ENCODE results near the gene MAP4K4. TPM values are rescaled to one million over a fixed set of nuclear protein-coding genes. Genes with fewer than 3 reads are reported as not detected.

Gene MAP4K4
- total and polyA plus RNA-seq, 2 experiments from 2014 or later, result 59.1 to 84.4 TPM

DNA sequence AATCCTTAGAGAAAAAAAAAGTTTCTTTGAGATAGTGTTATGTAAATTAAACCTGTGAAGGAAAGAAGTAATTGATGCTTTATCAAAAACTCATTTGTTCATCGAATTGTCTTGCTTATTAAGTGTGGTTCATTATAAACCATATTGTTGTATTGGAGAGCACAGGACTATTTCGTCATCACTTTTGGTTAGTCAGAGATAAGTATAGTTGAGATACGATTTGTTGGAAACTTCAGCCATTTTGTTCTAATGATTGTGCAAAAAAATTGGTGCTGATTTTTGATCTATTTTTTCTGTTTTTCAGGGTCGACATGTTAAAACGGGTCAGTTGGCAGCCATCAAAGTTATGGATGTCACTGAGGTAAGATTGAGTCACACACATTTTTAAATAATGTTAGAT is 92.9 kb downstream of the MAP4K4 start:
- H4K20me1 ChIP-seq (ENCODE audit: insufficient read depth, poor library complexity, severe bottlenecking), result peaks cover 48% of the 10 kb centered on the region
- H3K4me3 ChIP-seq, result no peak overlapping the region
- TF ChIP-seq EZH2phosphoT487 (IDR thresholded peaks at IDR 0.05; ENCODE audit: low read depth, severe bottlenecking, unreplicated experiment), result no peak
- TF ChIP-seq, protein P1, sequence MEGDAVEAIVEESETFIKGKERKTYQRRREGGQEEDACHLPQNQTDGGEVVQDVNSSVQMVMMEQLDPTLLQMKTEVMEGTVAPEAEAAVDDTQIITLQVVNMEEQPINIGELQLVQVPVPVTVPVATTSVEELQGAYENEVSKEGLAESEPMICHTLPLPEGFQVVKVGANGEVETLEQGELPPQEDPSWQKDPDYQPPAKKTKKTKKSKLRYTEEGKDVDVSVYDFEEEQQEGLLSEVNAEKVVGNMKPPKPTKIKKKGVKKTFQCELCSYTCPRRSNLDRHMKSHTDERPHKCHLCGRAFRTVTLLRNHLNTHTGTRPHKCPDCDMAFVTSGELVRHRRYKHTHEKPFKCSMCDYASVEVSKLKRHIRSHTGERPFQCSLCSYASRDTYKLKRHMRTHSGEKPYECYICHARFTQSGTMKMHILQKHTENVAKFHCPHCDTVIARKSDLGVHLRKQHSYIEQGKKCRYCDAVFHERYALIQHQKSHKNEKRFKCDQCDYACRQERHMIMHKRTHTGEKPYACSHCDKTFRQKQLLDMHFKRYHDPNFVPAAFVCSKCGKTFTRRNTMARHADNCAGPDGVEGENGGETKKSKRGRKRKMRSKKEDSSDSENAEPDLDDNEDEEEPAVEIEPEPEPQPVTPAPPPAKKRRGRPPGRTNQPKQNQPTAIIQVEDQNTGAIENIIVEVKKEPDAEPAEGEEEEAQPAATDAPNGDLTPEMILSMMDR (IDR thresholded peaks at IDR 0.05; ENCODE audit: poor library complexity), result no peak
- TF ChIP-seq EZH2 (IDR thresholded peaks at IDR 0.05; ENCODE audit: borderline replicate concordance), result no peak
- H3K9me2 ChIP-seq (replicated peaks; ENCODE audit: insufficient read depth), result no peaks in the 10 kb centered on the region
- DNase-seq (ENCODE audit: low spot score), result no peak
- H3K27me3 ChIP-seq, result no peaks in the 10 kb centered on the region
- H3K27ac ChIP-seq, result peak overlapping the region; percentile 13
- WGBS (ENCODE audit: low lambda C conversion rate, missing lambda C conversion rate), result 92% methylated on average over 5 of the region's 5 CpGs
- H3K36me3 ChIP-seq (replicated peaks; ENCODE audit: insufficient read depth, low read depth), result no peaks in the 10 kb centered on the region
- H3K4me1 ChIP-seq (ENCODE audit: insufficient read depth), result peaks cover 17% of the 10 kb centered on the region
- no peak overlapping the region for H3K4me2 ChIP-seq
- peaks cover 96% of the 10 kb centered on the region for H3K79me2 ChIP-seq
- H2AFZ ChIP-seq, result no peak overlapping the region
- no peaks in the 10 kb centered on the region for H3K9me3 ChIP-seq (ENCODE audit: low read depth)

DNA sequence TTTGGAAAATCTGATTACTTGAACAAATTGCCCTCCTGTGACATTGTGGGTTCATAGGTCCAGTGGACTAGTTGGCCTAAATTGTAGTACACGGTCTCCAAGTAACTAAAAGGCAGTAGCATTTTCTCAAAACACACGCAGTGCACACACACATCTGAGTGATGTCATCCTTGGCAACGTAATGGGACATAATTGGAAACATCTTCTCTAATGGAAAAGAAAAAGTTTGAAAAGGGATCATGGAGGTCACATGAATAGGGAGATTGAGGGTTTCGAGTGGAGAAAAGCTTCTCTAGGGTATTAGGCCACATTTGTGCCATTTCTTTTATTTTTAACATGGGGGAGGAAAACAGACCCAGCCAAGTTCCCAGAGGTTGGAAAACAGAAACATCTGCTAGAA is 93.3 kb downstream of the MAP4K4 start:
- Histone ChIP-seq H3K4me3 (no peak overlapping the region), H3K9me3 (ENCODE audit: low read depth) (no peaks in the 10 kb centered on the region), H3K4me2 (no peak overlapping the region), H2AFZ (no peak overlapping the region), H3K4me1 (ENCODE audit: insufficient read depth) (peaks cover 17% of the 10 kb centered on the region), H3K27me3 (no peaks in the 10 kb centered on the region), H3K79me2 (peaks cover 97% of the 10 kb centered on the region), H4K20me1 (ENCODE audit: insufficient read depth, poor library complexity, severe bottlenecking) (peaks cover 48% of the 10 kb centered on the region), H3K9me2 (replicated peaks; ENCODE audit: insufficient read depth) (no peaks in the 10 kb centered on the region), H3K36me3 (replicated peaks; ENCODE audit: insufficient read depth, low read depth) (no peaks in the 10 kb centered on the region), H3K27ac (peak overlapping the region; percentile 13)
- no peak for DNase-seq (ENCODE audit: low spot score)
- TF ChIP-seq EZH2 (IDR thresholded peaks at IDR 0.05; ENCODE audit: borderline replicate concordance) (no peak), EZH2phosphoT487 (IDR thresholded peaks at IDR 0.05; ENCODE audit: low read depth, severe bottlenecking, unreplicated experiment) (no peak)
- TF ChIP-seq, protein P1 (IDR thresholded peaks at IDR 0.05; ENCODE audit: poor library complexity), result no peak
- 69% methylated on average over 4 of the region's 4 CpGs for WGBS (ENCODE audit: low lambda C conversion rate, missing lambda C conversion rate)

DNA sequence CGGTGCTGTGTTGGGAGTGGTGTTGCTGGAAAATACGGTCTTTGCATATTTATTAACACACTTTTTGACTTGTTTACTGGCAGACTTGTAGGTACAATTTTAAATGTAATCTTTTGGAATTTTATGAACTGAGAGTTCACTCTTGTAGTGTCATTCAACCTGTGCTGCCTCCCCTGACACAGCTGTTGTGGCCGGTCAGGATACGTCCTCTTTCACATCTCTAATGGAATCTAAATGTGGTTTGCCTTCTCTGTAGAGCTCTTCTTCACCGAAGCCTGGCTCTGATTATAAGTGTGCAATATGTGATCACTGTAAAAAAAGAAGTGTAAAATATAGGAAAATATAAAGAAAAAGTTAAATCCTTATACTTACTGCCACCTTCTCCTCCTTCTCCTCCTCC is 94.7 kb downstream of the MAP4K4 start:
- Histone ChIP-seq H3K4me3 (no peak overlapping the region), H3K4me1 (ENCODE audit: insufficient read depth) (peaks cover 17% of the 10 kb centered on the region), H3K9me2 (replicated peaks; ENCODE audit: insufficient read depth) (no peaks in the 10 kb centered on the region), H3K4me2 (no peak overlapping the region), H3K27ac (no peak overlapping the region), H4K20me1 (ENCODE audit: insufficient read depth, poor library complexity, severe bottlenecking) (peaks cover 40% of the 10 kb centered on the region), H3K9me3 (ENCODE audit: low read depth) (no peaks in the 10 kb centered on the region), H3K36me3 (replicated peaks; ENCODE audit: insufficient read depth, low read depth) (no peaks in the 10 kb centered on the region), H3K79me2 (peaks cover 97% of the 10 kb centered on the region), H3K27me3 (no peaks in the 10 kb centered on the region), H2AFZ (no peak overlapping the region)
- 95% methylated on average over 5 of the region's 5 CpGs for WGBS (ENCODE audit: low lambda C conversion rate, missing lambda C conversion rate)
- no peak for DNase-seq (ENCODE audit: low spot score)
- TF ChIP-seq EZH2 (IDR thresholded peaks at IDR 0.05; ENCODE audit: borderline replicate concordance) (no peak), EZH2phosphoT487 (IDR thresholded peaks at IDR 0.05; ENCODE audit: low read depth, severe bottlenecking, unreplicated experiment) (no peak)
- TF ChIP-seq, protein P1 (IDR thresholded peaks at IDR 0.05; ENCODE audit: poor library complexity), result no peak
